ENCODE measurements around the gene CXCL12.

DNA sequence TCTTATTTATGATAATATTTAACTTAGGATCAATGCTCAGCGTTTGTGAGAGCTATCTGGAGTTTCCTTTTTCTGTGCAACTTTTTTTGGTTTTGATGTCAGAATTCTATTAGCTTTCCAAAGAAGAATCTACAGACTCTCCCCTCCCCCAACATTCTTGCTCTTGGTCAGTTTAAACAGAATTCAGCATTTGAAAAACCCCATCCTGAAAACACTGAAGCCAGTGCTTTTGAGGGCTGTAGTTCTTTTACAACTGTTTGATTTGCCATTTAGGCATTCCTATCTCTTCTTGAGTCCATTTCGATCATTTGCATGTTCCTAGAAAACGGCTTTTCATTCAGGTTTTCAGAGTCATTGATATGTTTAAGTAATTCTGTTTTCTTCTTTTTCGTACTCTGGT is 15.6 kb upstream of the CXCL12 start:
- TF ChIP-seq, protein P1, sequence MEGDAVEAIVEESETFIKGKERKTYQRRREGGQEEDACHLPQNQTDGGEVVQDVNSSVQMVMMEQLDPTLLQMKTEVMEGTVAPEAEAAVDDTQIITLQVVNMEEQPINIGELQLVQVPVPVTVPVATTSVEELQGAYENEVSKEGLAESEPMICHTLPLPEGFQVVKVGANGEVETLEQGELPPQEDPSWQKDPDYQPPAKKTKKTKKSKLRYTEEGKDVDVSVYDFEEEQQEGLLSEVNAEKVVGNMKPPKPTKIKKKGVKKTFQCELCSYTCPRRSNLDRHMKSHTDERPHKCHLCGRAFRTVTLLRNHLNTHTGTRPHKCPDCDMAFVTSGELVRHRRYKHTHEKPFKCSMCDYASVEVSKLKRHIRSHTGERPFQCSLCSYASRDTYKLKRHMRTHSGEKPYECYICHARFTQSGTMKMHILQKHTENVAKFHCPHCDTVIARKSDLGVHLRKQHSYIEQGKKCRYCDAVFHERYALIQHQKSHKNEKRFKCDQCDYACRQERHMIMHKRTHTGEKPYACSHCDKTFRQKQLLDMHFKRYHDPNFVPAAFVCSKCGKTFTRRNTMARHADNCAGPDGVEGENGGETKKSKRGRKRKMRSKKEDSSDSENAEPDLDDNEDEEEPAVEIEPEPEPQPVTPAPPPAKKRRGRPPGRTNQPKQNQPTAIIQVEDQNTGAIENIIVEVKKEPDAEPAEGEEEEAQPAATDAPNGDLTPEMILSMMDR (conservative IDR thresholded peaks at IDR 0.05; ENCODE audit: low read depth, low read length): no peak
- TF ChIP-seq EZH2 (IDR thresholded peaks at IDR 0.05; ENCODE audit: low read length, unreplicated experiment): no peak
